H9 (cell line): ENCODE data around the gene CHCHD3. TPM values are rescaled to one million over a fixed set of nuclear protein-coding genes. Genes with fewer than 3 reads are reported as not detected.

Source experiments
- DNase-seq: peaks from one replicate; pipeline ENCODE4 v3.0.0-alpha.2; 2017
- H2AFZ ChIP-seq: one replicate; pipeline ENCODE4 v1.6.1; 2013; ENCODE audit warnings: mild to moderate bottlenecking, low read length, control low read depth, moderate library complexity
- H2AK5ac ChIP-seq: 2 replicates; pipeline ENCODE4 v1.6.1; 2013; ENCODE audit warnings: low read length, control low read depth, mixed read lengths; ENCODE audit not compliant: insufficient read length
- H2BK120ac ChIP-seq: one replicate; pipeline ENCODE4 v1.6.1; 2013; ENCODE audit warnings: low read depth, mild to moderate bottlenecking, low read length, control low read depth, inconsistent platforms; ENCODE audit not compliant: poor library complexity, severe bottlenecking
- H2BK12ac ChIP-seq: 2 replicates; pipeline ENCODE4 v1.6.1; 2013; ENCODE audit warnings: low read length, control low read depth, mixed read lengths, low read depth; ENCODE audit not compliant: insufficient read length
- H2BK15ac ChIP-seq: 2 replicates; pipeline ENCODE4 v1.6.1; 2013; ENCODE audit warnings: low read depth, low read length, control low read depth
- H2BK20ac ChIP-seq: one replicate; pipeline ENCODE4 v1.6.1; 2013; ENCODE audit warnings: low read depth, mild to moderate bottlenecking, low read length, control low read depth, inconsistent platforms; ENCODE audit not compliant: poor library complexity, severe bottlenecking
- H2BK5ac ChIP-seq: 2 replicates; pipeline ENCODE4 v1.6.1; 2013; ENCODE audit warnings: low read length, control low read depth, mixed read lengths; ENCODE audit not compliant: insufficient read length
- H3K14ac ChIP-seq: 2 replicates; pipeline ENCODE4 v1.6.1; 2013; ENCODE audit warnings: low read length, control low read depth; ENCODE audit not compliant: insufficient read depth
- H3K18ac ChIP-seq: 2 replicates; pipeline ENCODE4 v1.6.1; 2013; ENCODE audit warnings: low read depth, mild to moderate bottlenecking, mixed read lengths, low read length, control low read depth; ENCODE audit not compliant: insufficient read length
- H3K23ac ChIP-seq: 2 replicates; pipeline ENCODE4 v1.6.1; 2013; ENCODE audit warnings: low read length, control low read depth, mixed read lengths, low read depth; ENCODE audit not compliant: insufficient read length
- H3K23me2 ChIP-seq: 2 replicates; pipeline ENCODE4 v1.6.1; 2013; ENCODE audit warnings: low read depth, mild to moderate bottlenecking, mixed read lengths, low read length, control low read depth; ENCODE audit not compliant: insufficient read length, poor library complexity, severe bottlenecking
- H3K27ac ChIP-seq: 2 replicates; pipeline ENCODE4 v1.5.1; 2013; ENCODE audit warnings: low read length, control low read depth, mixed read lengths, low read depth; ENCODE audit not compliant: insufficient read length
- H3K27me3 ChIP-seq: 2 replicates; pipeline ENCODE4 v1.6.1; 2013; ENCODE audit warnings: low read length, control low read depth, inconsistent platforms; ENCODE audit not compliant: insufficient read depth
- H3K4ac ChIP-seq: 2 replicates; pipeline ENCODE4 v1.6.1; 2013; ENCODE audit warnings: low read depth, mild to moderate bottlenecking, control low read depth, inconsistent platforms, low read length, moderate library complexity
- H3K4me1 ChIP-seq: 2 replicates; pipeline ENCODE4 v1.6.1; 2013; ENCODE audit warnings: low read length, control low read depth, inconsistent platforms; ENCODE audit not compliant: insufficient read depth
- H3K4me2 ChIP-seq: 2 replicates; pipeline ENCODE4 v1.6.1; 2013; ENCODE audit warnings: low read length, control low read depth, mixed read lengths; ENCODE audit not compliant: insufficient read length, insufficient read depth
- H3K56ac ChIP-seq: 2 replicates; pipeline ENCODE4 v1.6.1; 2013; ENCODE audit warnings: low read depth, mild to moderate bottlenecking, mixed read lengths, low read length, control low read depth; ENCODE audit not compliant: insufficient read length
- H3K79me1 ChIP-seq: 2 replicates; pipeline ENCODE4 v1.6.1; 2013; ENCODE audit warnings: low read depth, mild to moderate bottlenecking, moderate library complexity, low read length, control low read depth, inconsistent platforms; ENCODE audit not compliant: insufficient read depth, poor library complexity, severe bottlenecking
- H3K79me2 ChIP-seq: 2 replicates; pipeline ENCODE4 v1.6.1; 2013; ENCODE audit warnings: low read length, control low read depth, inconsistent platforms; ENCODE audit not compliant: insufficient read depth
- H3K9ac ChIP-seq: 2 replicates; pipeline ENCODE4 v1.6.1; 2013; ENCODE audit warnings: low read length, control low read depth, mixed read lengths; ENCODE audit not compliant: insufficient read length; ENCODE audit errors: extremely low read depth
- H3K9me3 ChIP-seq: one replicate; pipeline ENCODE4 v1.6.1; 2013; ENCODE audit warnings: low read depth, low read length, inconsistent platforms; ENCODE audit not compliant: control insufficient read depth
- H3T11ph ChIP-seq: one replicate; pipeline ENCODE4 v1.6.1; 2013; ENCODE audit warnings: mild to moderate bottlenecking, low read length, control low read depth, inconsistent platforms
- H4K20me1 ChIP-seq: one replicate; pipeline ENCODE4 v1.6.1; 2013; ENCODE audit not compliant: control insufficient read depth, insufficient read length, insufficient read depth
- H4K5ac ChIP-seq: 2 replicates; pipeline ENCODE4 v1.6.1; 2013; ENCODE audit warnings: low read depth, mild to moderate bottlenecking, mixed read lengths, low read length, control low read depth; ENCODE audit not compliant: insufficient read length
- H4K8ac ChIP-seq: replicated peaks from 2 replicates; pipeline ENCODE4 v1.6.1; 2013; ENCODE audit warnings: low read length, control low read depth, mixed read lengths, low read depth; ENCODE audit not compliant: insufficient read length
- H4K91ac ChIP-seq: 2 replicates; pipeline ENCODE4 v1.6.1; 2013; ENCODE audit warnings: low read depth, mild to moderate bottlenecking, moderate library complexity, mixed read lengths, low read length, control low read depth; ENCODE audit not compliant: insufficient read length
- H3K27ac Mint-ChIP-seq, 3 experiments: 2 replicates in 2 of 3; 3 replicates in 1 of 3; pipeline ENCODE4 v1.8.0; 2020 to 2021; ENCODE audit warnings: mixed read lengths in 3 of 3, mild to moderate bottlenecking in 1 of 3, moderate library complexity in 1 of 3
- H3K27me3 Mint-ChIP-seq: 2 replicates; pipeline ENCODE4 v1.8.0; 2021; ENCODE audit warnings: low read depth, mild to moderate bottlenecking, moderate library complexity, mixed read lengths
- H3K36me3 Mint-ChIP-seq, 3 experiments: 2 replicates in 2 of 3; 3 replicates in 1 of 3; pipeline ENCODE4 v1.8.0; 2020 to 2021; ENCODE audit warnings: low read depth in 3 of 3, mixed read lengths in 3 of 3; ENCODE audit not compliant: insufficient read depth in 1 of 3
- H3K4me1 Mint-ChIP-seq, 2 experiments: 2 replicates each; pipeline ENCODE4 v1.8.0; 2020; ENCODE audit warnings: mixed read lengths in 2 of 2
- H3K4me3 Mint-ChIP-seq, 2 experiments: 2 replicates in 1 of 2; 3 replicates in 1 of 2; pipeline ENCODE4 v1.8.0; 2020 to 2021; ENCODE audit warnings: mild to moderate bottlenecking in 2 of 2, mixed read lengths in 2 of 2, moderate library complexity in 1 of 2
- H3K9me3 Mint-ChIP-seq, 2 experiments: 2 replicates in 1 of 2; 3 replicates in 1 of 2; pipeline ENCODE4 v1.8.0; 2020; ENCODE audit warnings: mild to moderate bottlenecking in 2 of 2, mixed read lengths in 2 of 2, moderate library complexity in 1 of 2
- WGBS: extraction: QIAGEN DNeasy Blood & Tissue Kit; methylation state at CpG from one replicate; pipeline ENCODE4 v1.1.7; 2013; ENCODE audit warnings: missing lambda C conversion rate, low lambda C conversion rate, mixed read lengths; ENCODE audit not compliant: insufficient read length; ENCODE audit errors: extremely low coverage; 5-methylcytosine and 5-hydroxymethylcytosine counted together
- total RNA-seq: library from RNA; stranded (reverse); gene quantifications from 2 replicates; pipeline ENCODE4 v1.2.1, GENCODE V29; 2021
- TF ChIP-seq, protein P1 (sequence below): fragments of 200-600 bp; sonication (generic); conservative IDR thresholded peaks from 3 replicates; pipeline ENCODE4 v1.8.0; 2021; ENCODE audit warnings: antibody characterized with exemption, mild to moderate bottlenecking

Gene CHCHD3
- total RNA-seq, 1 experiment from 2014 or later, result 104 TPM

DNA sequence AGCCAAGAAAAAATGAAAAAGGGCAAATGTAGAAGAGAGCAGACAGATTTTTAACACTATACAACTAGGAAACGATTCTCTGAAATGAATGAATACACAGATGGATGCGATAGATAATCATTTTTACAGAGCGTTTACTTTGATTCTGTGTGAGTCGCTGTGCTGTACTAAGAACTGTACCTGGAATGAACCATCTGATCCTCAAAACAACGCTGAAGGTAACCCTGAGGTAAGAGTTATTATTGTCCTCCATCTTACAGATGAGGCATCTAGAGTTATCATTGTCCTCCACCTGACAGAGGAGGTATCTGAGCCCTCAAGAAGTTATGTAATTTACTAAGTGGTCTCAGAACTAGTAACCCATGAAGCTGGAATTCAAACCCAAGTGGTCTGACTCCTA, 80.2 kb downstream of the CHCHD3 start:
- H3K4me1 ChIP-seq, result no peaks in the 10 kb centered on the region; the same call in 1 of the 2 replicates
- no peak overlapping the region for H3K23ac ChIP-seq
- H3K27ac Mint-ChIP-seq, result peak overlapping the region in 1 of 3 experiments; percentile 90; a peak in 2 of 7 replicates
- TF ChIP-seq, protein P1, sequence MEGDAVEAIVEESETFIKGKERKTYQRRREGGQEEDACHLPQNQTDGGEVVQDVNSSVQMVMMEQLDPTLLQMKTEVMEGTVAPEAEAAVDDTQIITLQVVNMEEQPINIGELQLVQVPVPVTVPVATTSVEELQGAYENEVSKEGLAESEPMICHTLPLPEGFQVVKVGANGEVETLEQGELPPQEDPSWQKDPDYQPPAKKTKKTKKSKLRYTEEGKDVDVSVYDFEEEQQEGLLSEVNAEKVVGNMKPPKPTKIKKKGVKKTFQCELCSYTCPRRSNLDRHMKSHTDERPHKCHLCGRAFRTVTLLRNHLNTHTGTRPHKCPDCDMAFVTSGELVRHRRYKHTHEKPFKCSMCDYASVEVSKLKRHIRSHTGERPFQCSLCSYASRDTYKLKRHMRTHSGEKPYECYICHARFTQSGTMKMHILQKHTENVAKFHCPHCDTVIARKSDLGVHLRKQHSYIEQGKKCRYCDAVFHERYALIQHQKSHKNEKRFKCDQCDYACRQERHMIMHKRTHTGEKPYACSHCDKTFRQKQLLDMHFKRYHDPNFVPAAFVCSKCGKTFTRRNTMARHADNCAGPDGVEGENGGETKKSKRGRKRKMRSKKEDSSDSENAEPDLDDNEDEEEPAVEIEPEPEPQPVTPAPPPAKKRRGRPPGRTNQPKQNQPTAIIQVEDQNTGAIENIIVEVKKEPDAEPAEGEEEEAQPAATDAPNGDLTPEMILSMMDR, result no peak
- H2AFZ ChIP-seq, result no peak overlapping the region
- no peaks in the 10 kb centered on the region for H3K27me3 Mint-ChIP-seq
- H3K56ac ChIP-seq, result no peak overlapping the region
- H3T11ph ChIP-seq, result no peak overlapping the region
- no peaks in the 10 kb centered on the region for H3K79me1 ChIP-seq
- H3K27me3 ChIP-seq, result no peaks in the 10 kb centered on the region
- H2BK5ac ChIP-seq, result no peak overlapping the region
- no peak overlapping the region for H3K9ac ChIP-seq
- H3K23me2 ChIP-seq, result no peaks in the 10 kb centered on the region
- H3K9me3 Mint-ChIP-seq, result no peaks in the 10 kb centered on the region
- no peak overlapping the region for H3K4ac ChIP-seq
- no peaks in the 10 kb centered on the region for H3K9me3 ChIP-seq
- H4K91ac ChIP-seq, result no peak overlapping the region
- no peaks in the 10 kb centered on the region for H4K20me1 ChIP-seq
- WGBS, result no CpG with 5 or more reads among the region's 5 CpGs
- no peak overlapping the region for H3K4me3 Mint-ChIP-seq
- H4K5ac ChIP-seq, result no peak overlapping the region
- no peak overlapping the region for H2BK12ac ChIP-seq
- H3K14ac ChIP-seq, result no peak overlapping the region
- no peak overlapping the region for H2BK120ac ChIP-seq
- no peak overlapping the region for H3K27ac ChIP-seq
- H3K4me2 ChIP-seq, result no peak overlapping the region
- H3K36me3 Mint-ChIP-seq, result 0 out of 7 replicates have a peak, but pooled peaks cover 0 to 1% (median 0%) of the 10 kb centered on the region in 3 experiments
- H3K18ac ChIP-seq, result no peak overlapping the region
- no peak overlapping the region for H2BK15ac ChIP-seq
- H3K4me1 Mint-ChIP-seq, result peaks cover 40 to 47% of the 10 kb centered on the region in 2 experiments
- no peak overlapping the region for H2BK20ac ChIP-seq
- H3K79me2 ChIP-seq, result peaks cover 6% of the 10 kb centered on the region; the same call in 1 of the 2 replicates
- no peak overlapping the region for H4K8ac ChIP-seq
- H2AK5ac ChIP-seq, result no peak overlapping the region
- no peak for DNase-seq
